ENCODE data around the gene HDAC4.

Gene HDAC4

GRCh38 chr2:239173301-239173700, 227.5 kb downstream of the HDAC4 start:
- no peaks in the 10 kb centered on the region for H3K27me3 Mint-ChIP-seq

DNA sequence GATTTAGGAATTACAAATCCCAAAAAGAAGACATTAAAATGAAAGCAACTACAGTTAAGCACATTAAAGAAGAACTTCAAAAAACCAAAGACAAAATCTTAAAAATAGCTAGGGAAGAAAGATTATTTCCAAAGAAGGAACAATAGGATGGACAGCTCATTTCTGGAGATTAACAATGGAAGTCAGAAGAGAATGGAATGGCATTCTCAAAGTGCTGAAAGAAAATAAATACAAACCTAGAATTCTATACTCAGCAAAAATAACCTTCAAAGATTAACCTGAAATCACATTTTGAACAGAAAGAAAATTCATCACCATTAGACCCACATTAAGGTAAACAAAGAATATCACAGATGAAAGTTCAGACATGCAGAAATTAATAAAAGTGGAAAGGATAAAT, 229.2 kb downstream of the HDAC4 start:
- H3K36me3 Mint-ChIP-seq (ENCODE audit: low read depth) = peaks cover 68% of the 10 kb centered on the region
- no peaks in the 10 kb centered on the region for H3K4me1 Mint-ChIP-seq (ENCODE audit: low read depth)
- no peak overlapping the region for H3K4me3 Mint-ChIP-seq
- no peak overlapping the region for H3K27ac Mint-ChIP-seq
- no peaks in the 10 kb centered on the region for H3K27me3 Mint-ChIP-seq
- peaks cover 36% of the 10 kb centered on the region for H3K9me3 Mint-ChIP-seq

More at GRCh38 chr2:239173301-239173700, 227.5 kb downstream of the HDAC4 start:
- Mint-ChIP-seq H3K36me3 (ENCODE audit: low read depth) (peaks cover 85% of the 10 kb centered on the region), H3K4me3 (no peak overlapping the region), H3K4me1 (ENCODE audit: low read depth) (no peaks in the 10 kb centered on the region), H3K27ac (no peak overlapping the region), H3K9me3 (peaks cover 41% of the 10 kb centered on the region)

DNA sequence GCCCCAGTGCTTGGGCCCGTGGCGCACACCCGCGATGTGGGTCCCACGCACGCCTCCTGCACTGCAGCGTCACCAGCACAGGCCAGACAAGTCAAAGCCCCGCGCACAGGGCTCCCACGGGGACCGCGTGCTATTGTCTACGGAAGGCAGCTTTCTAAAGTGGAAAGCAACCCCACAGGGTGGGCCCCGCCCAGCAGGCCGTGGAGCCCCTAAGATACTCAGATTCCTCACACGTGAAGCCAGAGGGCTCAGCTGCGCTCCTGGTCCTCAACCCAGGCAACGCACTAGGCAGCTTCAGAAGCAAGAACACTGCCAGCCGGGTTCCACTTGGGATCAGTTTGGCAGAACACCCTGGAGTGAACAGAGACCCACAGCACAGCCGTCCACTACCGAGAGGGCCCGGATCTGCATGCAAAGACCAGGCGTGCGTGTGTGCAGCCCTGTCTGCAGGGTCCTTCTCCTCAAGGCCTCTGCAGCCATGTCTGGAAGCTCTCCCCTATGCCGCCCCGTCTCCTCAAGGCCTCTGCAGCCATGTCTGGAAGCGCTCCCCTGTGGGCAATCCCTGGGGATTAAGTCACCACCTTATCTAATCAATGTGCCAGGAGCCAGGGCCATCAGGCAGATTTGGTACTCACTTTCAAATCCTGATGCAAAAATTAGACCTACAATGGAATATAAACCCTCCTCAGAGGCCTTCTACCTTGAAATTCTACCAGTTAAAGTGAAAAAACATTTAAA, 231.3 kb downstream of the HDAC4 start:
- H3K4me3 Mint-ChIP-seq = no peak overlapping the region
- peaks cover 10% of the 10 kb centered on the region for H3K4me1 Mint-ChIP-seq (ENCODE audit: low read depth)
- H3K36me3 Mint-ChIP-seq (ENCODE audit: low read depth) = peaks cover 47% of the 10 kb centered on the region
- H3K27me3 Mint-ChIP-seq = no peaks in the 10 kb centered on the region
- no peak overlapping the region for H3K27ac Mint-ChIP-seq
- H3K9me3 Mint-ChIP-seq = peaks cover 27% of the 10 kb centered on the region

- Mint-ChIP-seq H3K27me3 (no peaks in the 10 kb centered on the region), H3K27ac (no peak overlapping the region), H3K4me1 (ENCODE audit: low read depth) (peaks cover 19% of the 10 kb centered on the region), H3K4me3 (no peak overlapping the region), H3K36me3 (ENCODE audit: low read depth) (peaks cover 38% of the 10 kb centered on the region), H3K9me3 (peaks cover 23% of the 10 kb centered on the region)
Measured at GRCh38 chr2:239168575-239168974, 232.2 kb downstream of the HDAC4 start.

GRCh38 chr2:239167766-239168444, 232.9 kb downstream of the HDAC4 start:
- Mint-ChIP-seq H3K27ac (no peak overlapping the region), H3K9me3 (peaks cover 16% of the 10 kb centered on the region), H3K4me1 (ENCODE audit: low read depth) (peaks cover 20% of the 10 kb centered on the region), H3K36me3 (ENCODE audit: low read depth) (peaks cover 31% of the 10 kb centered on the region), H3K4me3 (no peak overlapping the region), H3K27me3 (no peaks in the 10 kb centered on the region)

GRCh38 chr2:239167011-239167673, 233.7 kb downstream of the HDAC4 start:
- Mint-ChIP-seq H3K27me3 (no peaks in the 10 kb centered on the region), H3K4me1 (ENCODE audit: low read depth) (peaks cover 20% of the 10 kb centered on the region), H3K9me3 (peaks cover 10% of the 10 kb centered on the region), H3K4me3 (no peak overlapping the region), H3K36me3 (ENCODE audit: low read depth) (peaks cover 24% of the 10 kb centered on the region), H3K27ac (no peak overlapping the region)

DNA sequence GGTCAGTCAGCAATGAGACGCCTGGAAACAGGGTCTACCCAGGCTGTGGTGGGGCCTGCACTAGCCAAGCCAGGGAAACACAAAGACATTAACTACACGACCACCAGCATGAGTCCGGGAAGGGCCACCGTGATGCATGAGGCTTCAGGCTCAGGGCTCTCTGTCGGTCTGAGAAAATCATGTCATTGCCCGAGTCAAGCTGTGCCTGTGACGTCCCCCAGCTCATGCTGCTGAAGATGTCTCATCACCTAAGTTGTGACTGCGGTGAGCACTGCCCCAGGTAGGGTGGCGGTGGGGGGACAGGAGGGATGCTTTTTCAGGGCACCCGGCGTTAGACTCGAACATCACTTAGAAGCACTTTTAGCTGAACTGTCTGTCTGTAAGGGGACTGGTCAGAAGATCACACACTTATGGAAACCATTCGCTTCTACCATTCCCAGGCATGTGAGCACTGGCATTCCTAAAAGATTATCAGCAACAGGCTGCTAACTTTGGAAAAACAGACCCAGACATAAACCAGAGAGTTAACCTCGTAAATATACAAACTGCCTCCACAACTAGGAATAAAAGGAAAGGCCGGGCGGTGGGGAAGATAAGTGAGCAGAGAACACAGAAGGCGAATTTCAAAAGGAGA, 234.5 kb downstream of the HDAC4 start:
- Mint-ChIP-seq H3K4me1 (ENCODE audit: low read depth) (peaks cover 20% of the 10 kb centered on the region), H3K4me3 (no peak overlapping the region), H3K27ac (no peak overlapping the region), H3K9me3 (peaks cover 5% of the 10 kb centered on the region), H3K36me3 (ENCODE audit: low read depth) (peaks cover 21% of the 10 kb centered on the region), H3K27me3 (no peaks in the 10 kb centered on the region)

GRCh38 chr2:239165206-239165831, 235.5 kb downstream of the HDAC4 start:
- peak overlapping the region; percentile 39 for H3K4me3 Mint-ChIP-seq
- H3K36me3 Mint-ChIP-seq (ENCODE audit: low read depth) = peaks cover 21% of the 10 kb centered on the region
- peaks cover 20% of the 10 kb centered on the region for H3K4me1 Mint-ChIP-seq (ENCODE audit: low read depth)
- no peaks in the 10 kb centered on the region for H3K27me3 Mint-ChIP-seq
- peak overlapping the region; percentile 13 for H3K27ac Mint-ChIP-seq
- no peaks in the 10 kb centered on the region for H3K9me3 Mint-ChIP-seq

DNA sequence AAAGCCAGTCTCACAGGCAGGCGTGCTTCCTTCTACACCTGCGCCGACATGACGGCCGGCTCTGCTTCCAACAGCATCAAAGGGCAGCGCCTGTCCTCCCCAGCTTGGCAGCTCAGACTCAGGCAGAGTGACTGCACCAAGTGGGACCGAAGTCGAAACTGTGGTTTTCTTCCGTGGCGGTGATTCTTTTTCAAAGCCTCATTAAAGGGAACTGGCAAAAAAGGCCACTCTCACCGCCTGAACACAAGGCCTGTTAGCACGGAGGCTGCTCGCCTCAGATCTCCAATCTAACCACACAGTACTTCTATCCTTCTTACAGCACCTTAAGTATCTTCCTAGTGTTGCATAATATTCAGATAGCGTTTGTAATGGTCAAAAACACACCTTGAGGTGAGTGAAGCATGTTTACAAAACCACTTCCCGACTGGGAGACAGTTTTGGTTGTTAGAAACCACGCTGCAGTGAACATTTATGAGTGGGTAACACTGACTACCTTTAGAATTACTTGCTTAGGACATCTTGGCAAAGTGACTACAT, 236.4 kb downstream of the HDAC4 start:
- Mint-ChIP-seq H3K9me3 (no peaks in the 10 kb centered on the region), H3K27me3 (no peaks in the 10 kb centered on the region), H3K36me3 (ENCODE audit: low read depth) (peaks cover 19% of the 10 kb centered on the region), H3K4me3 (no peak overlapping the region), H3K4me1 (ENCODE audit: low read depth) (peaks cover 20% of the 10 kb centered on the region), H3K27ac (no peak overlapping the region)

GRCh38 chr2:239163688-239164334, 237.0 kb downstream of the HDAC4 start:
- Mint-ChIP-seq H3K4me3 (no peak overlapping the region), H3K9me3 (no peaks in the 10 kb centered on the region), H3K27me3 (no peaks in the 10 kb centered on the region), H3K27ac (no peak overlapping the region), H3K4me1 (ENCODE audit: low read depth) (peaks cover 20% of the 10 kb centered on the region), H3K36me3 (ENCODE audit: low read depth) (peaks cover 18% of the 10 kb centered on the region)

DNA sequence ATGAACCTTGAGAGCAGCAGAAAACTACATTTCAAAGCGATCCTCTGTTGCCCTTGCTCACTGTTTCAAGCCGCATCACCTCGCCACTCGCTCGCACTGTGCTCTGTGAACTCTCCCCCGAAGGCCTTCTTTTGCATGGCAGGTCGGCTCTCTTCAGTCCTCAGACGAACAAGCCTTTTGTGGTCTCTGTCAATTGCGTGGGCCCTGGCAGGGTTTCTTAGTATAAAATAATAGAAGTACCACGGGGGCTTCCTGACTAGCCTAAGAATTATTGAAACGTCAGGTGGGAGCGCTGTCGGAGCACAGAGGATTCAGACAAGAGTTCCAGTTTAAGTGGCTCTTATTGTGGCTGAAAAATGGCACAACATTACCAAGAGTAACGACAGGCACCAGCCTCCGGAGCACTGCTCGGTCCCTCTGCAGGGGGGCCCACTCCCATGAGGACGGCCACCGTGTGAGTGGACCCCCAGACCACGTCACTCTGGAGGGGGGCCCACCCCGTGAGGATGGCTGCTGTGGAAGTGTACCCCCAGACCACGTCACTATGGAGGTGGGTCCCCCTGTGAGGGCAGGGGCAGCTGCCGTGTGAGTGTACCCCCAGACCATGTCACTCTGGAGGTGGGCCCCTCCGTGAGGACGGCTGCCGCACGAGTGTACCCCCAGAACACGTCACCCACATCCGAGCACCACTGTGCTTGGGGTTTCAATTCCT, 237.7 kb downstream of the HDAC4 start:
- peaks cover 17% of the 10 kb centered on the region for H3K36me3 Mint-ChIP-seq (ENCODE audit: low read depth)

GRCh38 chr2:239162141-239162821, 238.5 kb downstream of the HDAC4 start:
- peak overlapping the region; percentile 36 for H3K27ac Mint-ChIP-seq
- H3K4me3 Mint-ChIP-seq = no peak overlapping the region
- no peaks in the 10 kb centered on the region for H3K27me3 Mint-ChIP-seq
- H3K9me3 Mint-ChIP-seq = no peaks in the 10 kb centered on the region
- H3K36me3 Mint-ChIP-seq (ENCODE audit: low read depth) = peaks cover 17% of the 10 kb centered on the region
- H3K4me1 Mint-ChIP-seq (ENCODE audit: low read depth) = peaks cover 20% of the 10 kb centered on the region

More for the DNA sequence above, 237.7 kb downstream of the HDAC4 start:
- no peak overlapping the region for H3K4me3 Mint-ChIP-seq
- H3K27ac Mint-ChIP-seq = no peak overlapping the region
- no peaks in the 10 kb centered on the region for H3K9me3 Mint-ChIP-seq
- H3K4me1 Mint-ChIP-seq (ENCODE audit: low read depth) = peaks cover 20% of the 10 kb centered on the region
- H3K27me3 Mint-ChIP-seq = no peaks in the 10 kb centered on the region

DNA sequence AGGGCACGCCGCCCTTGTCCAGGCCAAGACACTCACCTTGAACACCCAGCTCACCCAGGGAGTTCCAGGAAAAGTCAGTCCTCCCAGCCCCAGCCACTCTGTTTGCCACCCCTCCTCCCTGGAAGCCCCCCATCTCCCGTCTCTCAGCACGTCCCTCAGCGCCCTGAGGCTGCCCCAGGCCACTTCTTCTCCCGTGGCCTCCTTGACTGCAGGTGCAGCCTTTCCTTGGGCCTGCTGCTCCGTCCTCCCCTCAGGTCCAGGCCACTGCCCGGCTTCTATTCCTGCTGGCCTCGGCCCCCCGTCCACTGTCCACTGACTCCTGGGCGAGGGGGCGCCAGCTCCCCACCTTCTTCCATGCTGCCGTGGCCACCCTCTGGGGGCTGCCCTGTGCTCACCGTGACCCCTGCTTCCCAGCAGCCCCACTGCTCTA, 239.1 kb downstream of the HDAC4 start:
- H3K9me3 Mint-ChIP-seq = no peaks in the 10 kb centered on the region
- H3K27me3 Mint-ChIP-seq = no peaks in the 10 kb centered on the region
- no peak overlapping the region for H3K27ac Mint-ChIP-seq
- peaks cover 17% of the 10 kb centered on the region for H3K36me3 Mint-ChIP-seq (ENCODE audit: low read depth)
- H3K4me1 Mint-ChIP-seq (ENCODE audit: low read depth) = peaks cover 20% of the 10 kb centered on the region
- no peak overlapping the region for H3K4me3 Mint-ChIP-seq

Data from stimulated activated naive CD8-positive, alpha-beta T cell treated with anti-CD3 and anti-CD28 coated beads, Interleukin-15, Interleukin-2, amounts not matched to agents 100 ng/mL and 50 ng/mL, for 24 hours (primary cell).